HCT116 (cell line): ENCODE results near the gene MT1G.

Source experiments
- POLR2A ChIP-seq: IDR thresholded peaks from 2 replicates; pipeline ENCODE4 v1.7.0; 2011; ENCODE audit warnings: borderline replicate concordance; ENCODE audit not compliant: insufficient read depth, insufficient read length; ENCODE audit errors: extremely low read depth
- POLR2AphosphoS5 ChIP-seq: IDR thresholded peaks from 2 replicates; pipeline ENCODE4 v1.6.1; 2011; ENCODE audit warnings: mild to moderate bottlenecking, low read depth, low read length, moderate library complexity
- TF ChIP-seq, protein P1 (sequence below), 3 experiments: fragments of 200-600 bp in 1 of 3; sonication (generic) in 1 of 3; IDR thresholded peaks in 2 of 3; conservative IDR thresholded peaks in 1 of 3; 2 replicates each; pipeline ENCODE4 v1.5.1; 2012 to 2017; ENCODE audit warnings: low read depth in 2 of 3, low read length in 2 of 3, antibody characterized with exemption in 1 of 3, borderline replicate concordance in 1 of 3, control low read depth in 1 of 3, mild to moderate bottlenecking in 1 of 3, mixed read lengths in 1 of 3, mixed run types in 1 of 3, moderate library complexity in 1 of 3; ENCODE audit not compliant: insufficient read depth in 1 of 3
- TF ChIP-seq, protein P2 (sequence below): IDR thresholded peaks from 2 replicates; pipeline ENCODE4 v1.6.1; 2012; ENCODE audit warnings: low read depth
- TF ChIP-seq, protein P3 (sequence below): IDR thresholded peaks from 2 replicates; pipeline ENCODE4 v1.6.1; 2011; ENCODE audit warnings: mild to moderate bottlenecking, low read length, moderate library complexity; ENCODE audit not compliant: insufficient replicate concordance; ENCODE audit errors: extremely low read depth
- TF ChIP-seq, protein P4 (sequence below): IDR thresholded peaks from 2 replicates; pipeline ENCODE4 v1.6.1; 2012

DNA sequence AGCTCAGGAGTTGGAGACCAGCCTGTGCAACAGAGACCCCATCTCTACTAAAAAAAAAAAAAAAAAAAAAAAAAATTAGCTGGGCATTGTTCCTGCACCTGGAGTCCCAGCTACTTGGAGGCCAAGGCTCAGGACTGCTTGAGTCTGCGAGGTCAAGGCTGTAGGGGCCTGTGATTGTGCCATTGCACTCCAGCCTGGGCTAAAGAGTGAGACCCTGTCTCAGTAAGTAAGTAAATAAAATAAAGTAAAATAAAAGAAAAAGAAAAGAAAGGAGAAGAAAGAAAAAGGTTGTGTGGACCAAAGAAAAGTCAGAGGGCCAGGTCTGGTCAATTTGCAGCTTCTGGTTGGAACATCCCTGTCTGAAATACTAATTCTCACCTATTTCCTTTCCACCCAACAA is 32.8 kb upstream of the MT1G start:
- TF ChIP-seq, protein P1, sequence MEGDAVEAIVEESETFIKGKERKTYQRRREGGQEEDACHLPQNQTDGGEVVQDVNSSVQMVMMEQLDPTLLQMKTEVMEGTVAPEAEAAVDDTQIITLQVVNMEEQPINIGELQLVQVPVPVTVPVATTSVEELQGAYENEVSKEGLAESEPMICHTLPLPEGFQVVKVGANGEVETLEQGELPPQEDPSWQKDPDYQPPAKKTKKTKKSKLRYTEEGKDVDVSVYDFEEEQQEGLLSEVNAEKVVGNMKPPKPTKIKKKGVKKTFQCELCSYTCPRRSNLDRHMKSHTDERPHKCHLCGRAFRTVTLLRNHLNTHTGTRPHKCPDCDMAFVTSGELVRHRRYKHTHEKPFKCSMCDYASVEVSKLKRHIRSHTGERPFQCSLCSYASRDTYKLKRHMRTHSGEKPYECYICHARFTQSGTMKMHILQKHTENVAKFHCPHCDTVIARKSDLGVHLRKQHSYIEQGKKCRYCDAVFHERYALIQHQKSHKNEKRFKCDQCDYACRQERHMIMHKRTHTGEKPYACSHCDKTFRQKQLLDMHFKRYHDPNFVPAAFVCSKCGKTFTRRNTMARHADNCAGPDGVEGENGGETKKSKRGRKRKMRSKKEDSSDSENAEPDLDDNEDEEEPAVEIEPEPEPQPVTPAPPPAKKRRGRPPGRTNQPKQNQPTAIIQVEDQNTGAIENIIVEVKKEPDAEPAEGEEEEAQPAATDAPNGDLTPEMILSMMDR (IDR thresholded peaks at IDR 0.05 in 2 of 3, conservative IDR thresholded peaks at IDR 0.05 in 1 of 3; ENCODE audit: borderline replicate concordance in 1 of 3, insufficient read depth in 1 of 3, low read depth in 2 of 3, low read length in 2 of 3): no peak
- TF ChIP-seq POLR2A (no peak), POLR2AphosphoS5 (no peak)
- TF ChIP-seq, protein P2, sequence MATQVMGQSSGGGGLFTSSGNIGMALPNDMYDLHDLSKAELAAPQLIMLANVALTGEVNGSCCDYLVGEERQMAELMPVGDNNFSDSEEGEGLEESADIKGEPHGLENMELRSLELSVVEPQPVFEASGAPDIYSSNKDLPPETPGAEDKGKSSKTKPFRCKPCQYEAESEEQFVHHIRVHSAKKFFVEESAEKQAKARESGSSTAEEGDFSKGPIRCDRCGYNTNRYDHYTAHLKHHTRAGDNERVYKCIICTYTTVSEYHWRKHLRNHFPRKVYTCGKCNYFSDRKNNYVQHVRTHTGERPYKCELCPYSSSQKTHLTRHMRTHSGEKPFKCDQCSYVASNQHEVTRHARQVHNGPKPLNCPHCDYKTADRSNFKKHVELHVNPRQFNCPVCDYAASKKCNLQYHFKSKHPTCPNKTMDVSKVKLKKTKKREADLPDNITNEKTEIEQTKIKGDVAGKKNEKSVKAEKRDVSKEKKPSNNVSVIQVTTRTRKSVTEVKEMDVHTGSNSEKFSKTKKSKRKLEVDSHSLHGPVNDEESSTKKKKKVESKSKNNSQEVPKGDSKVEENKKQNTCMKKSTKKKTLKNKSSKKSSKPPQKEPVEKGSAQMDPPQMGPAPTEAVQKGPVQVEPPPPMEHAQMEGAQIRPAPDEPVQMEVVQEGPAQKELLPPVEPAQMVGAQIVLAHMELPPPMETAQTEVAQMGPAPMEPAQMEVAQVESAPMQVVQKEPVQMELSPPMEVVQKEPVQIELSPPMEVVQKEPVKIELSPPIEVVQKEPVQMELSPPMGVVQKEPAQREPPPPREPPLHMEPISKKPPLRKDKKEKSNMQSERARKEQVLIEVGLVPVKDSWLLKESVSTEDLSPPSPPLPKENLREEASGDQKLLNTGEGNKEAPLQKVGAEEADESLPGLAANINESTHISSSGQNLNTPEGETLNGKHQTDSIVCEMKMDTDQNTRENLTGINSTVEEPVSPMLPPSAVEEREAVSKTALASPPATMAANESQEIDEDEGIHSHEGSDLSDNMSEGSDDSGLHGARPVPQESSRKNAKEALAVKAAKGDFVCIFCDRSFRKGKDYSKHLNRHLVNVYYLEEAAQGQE: no peak
- TF ChIP-seq, protein P3, sequence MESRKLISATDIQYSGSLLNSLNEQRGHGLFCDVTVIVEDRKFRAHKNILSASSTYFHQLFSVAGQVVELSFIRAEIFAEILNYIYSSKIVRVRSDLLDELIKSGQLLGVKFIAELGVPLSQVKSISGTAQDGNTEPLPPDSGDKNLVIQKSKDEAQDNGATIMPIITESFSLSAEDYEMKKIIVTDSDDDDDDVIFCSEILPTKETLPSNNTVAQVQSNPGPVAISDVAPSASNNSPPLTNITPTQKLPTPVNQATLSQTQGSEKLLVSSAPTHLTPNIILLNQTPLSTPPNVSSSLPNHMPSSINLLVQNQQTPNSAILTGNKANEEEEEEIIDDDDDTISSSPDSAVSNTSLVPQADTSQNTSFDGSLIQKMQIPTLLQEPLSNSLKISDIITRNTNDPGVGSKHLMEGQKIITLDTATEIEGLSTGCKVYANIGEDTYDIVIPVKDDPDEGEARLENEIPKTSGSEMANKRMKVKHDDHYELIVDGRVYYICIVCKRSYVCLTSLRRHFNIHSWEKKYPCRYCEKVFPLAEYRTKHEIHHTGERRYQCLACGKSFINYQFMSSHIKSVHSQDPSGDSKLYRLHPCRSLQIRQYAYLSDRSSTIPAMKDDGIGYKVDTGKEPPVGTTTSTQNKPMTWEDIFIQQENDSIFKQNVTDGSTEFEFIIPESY: no peak
- TF ChIP-seq, protein P4, sequence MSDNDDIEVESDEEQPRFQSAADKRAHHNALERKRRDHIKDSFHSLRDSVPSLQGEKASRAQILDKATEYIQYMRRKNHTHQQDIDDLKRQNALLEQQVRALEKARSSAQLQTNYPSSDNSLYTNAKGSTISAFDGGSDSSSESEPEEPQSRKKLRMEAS: no peak
